ENCODE measurements around the gene HOXC9. TPM values are rescaled to one million over a fixed set of nuclear protein-coding genes. Genes with fewer than 3 reads are reported as not detected.

The HOXC9 gene
- total and polyA plus RNA-seq, 2 of the 8 experiments (the other 6 are each of a cell fraction or from before 2014, with no cell fraction given): not detected

- H4K5ac ChIP-seq (ENCODE audit: insufficient read length, low read depth, low read length): no peak overlapping the region
- no peak overlapping the region for H2BK120ac ChIP-seq (replicated peaks; ENCODE audit: low read depth, low read length)
- no peak overlapping the region for H2AFZ ChIP-seq (ENCODE audit: low read length)
- no peak overlapping the region for H3K27ac ChIP-seq (ENCODE audit: low read depth, low read length)
- peak; percentile 93 for TF ChIP-seq EZH2 (IDR thresholded peaks at IDR 0.05; ENCODE audit: low read depth, low read length, severe bottlenecking)
- TF ChIP-seq PHF8 (conservative IDR thresholded peaks at IDR 0.05; ENCODE audit: low read depth, low read length): no peak
- TF ChIP-seq TEAD4 (IDR thresholded peaks at IDR 0.05; ENCODE audit: low read depth, low read length): no peak
- peak; percentile 93 for TF ChIP-seq SUZ12 (IDR thresholded peaks at IDR 0.05; ENCODE audit: low read length)
- peaks cover 0 to 9% (median 1%) of the 10 kb centered on the region in 4 experiments; a peak in 3 of 7 replicates for H3K4me1 ChIP-seq (replicated peaks in 1 of 4; ENCODE audit: control insufficient read depth in 3 of 4, insufficient read depth in 4 of 4, low read length in 3 of 4)
- no peak overlapping the region for H2BK15ac ChIP-seq (ENCODE audit: low read length)
- no peak overlapping the region for H3K4me2 ChIP-seq (ENCODE audit: insufficient read depth in 1 of 2, low read depth in 2 of 2, low read length in 2 of 2)
- H3K56ac ChIP-seq (replicated peaks; ENCODE audit: insufficient read length, low read depth, low read length): no peak overlapping the region
- no peak overlapping the region for H3K14ac ChIP-seq (ENCODE audit: insufficient read length)
- FAIRE-seq (no peak), DNase-seq (ENCODE audit: low read depth in 1 of 2, low spot score in 2 of 2) (no peak)
- peaks cover 0 to 34% of the 10 kb centered on the region in 2 experiments for H4K20me1 ChIP-seq (replicated peaks in 1 of 2; ENCODE audit: control insufficient read depth in 1 of 2, insufficient read depth in 2 of 2, low read length in 2 of 2)
- H3K9ac ChIP-seq (replicated peaks in 1 of 4; ENCODE audit: extremely low read depth in 1 of 4, low read depth in 3 of 4, low read length in 3 of 4): no peak overlapping the region
- POLR2A ChIA-PET (ENCODE audit: partially characterized antibody): interaction anchor here (1.0 kb wide), 1 partner anchor 22 kb away, joined by 3 read pairs; no protein-coding TSS in a partner anchor
- H2BK12ac ChIP-seq (ENCODE audit: low read depth, low read length): no peak overlapping the region
- CTCF ChIA-PET (ENCODE audit: partially characterized antibody): interaction anchor here (0.8 to 11.3 kb wide), 25 partner anchors 8 to 374 kb away, joined by 3 to 172 read pairs (median 7); partner anchors contain the start of genes HOXC10, HOXC4, HOXC5 and HOXC6
- H2BK5ac ChIP-seq (ENCODE audit: low read depth, low read length): no peak overlapping the region
- peaks cover 97 to 100% (median 100%) of the 10 kb centered on the region in 4 experiments for H3K27me3 ChIP-seq (replicated peaks in 1 of 4; ENCODE audit: control insufficient read depth in 3 of 4, extremely low read depth in 1 of 4, insufficient read depth in 3 of 4, low read length in 3 of 4)
- H3K18ac ChIP-seq (ENCODE audit: extremely low read depth, low read length): no peak overlapping the region
- peaks cover 2% of the 10 kb centered on the region; the same call in 1 of the 2 replicates for H3K23me2 ChIP-seq (ENCODE audit: low read depth, low read length)
- no peaks in the 10 kb centered on the region for H3K79me1 ChIP-seq (ENCODE audit: low read depth, low read length)
- H3K4ac ChIP-seq (replicated peaks; ENCODE audit: insufficient read length, low read depth, low read length): no peak overlapping the region
- no peaks in the 10 kb centered on the region for H3K79me2 ChIP-seq (ENCODE audit: control insufficient read depth in 1 of 2, insufficient read depth in 2 of 2, low read length in 2 of 2)
- no peaks in the 10 kb centered on the region for H3K9me3 ChIP-seq (ENCODE audit: insufficient read depth in 2 of 2, low read depth in 1 of 2, low read length in 1 of 2)
- WGBS, 2 experiments (ENCODE audit: extremely low coverage in 1 of 2, insufficient coverage in 1 of 2, insufficient read length in 1 of 2, insufficient replicate concordance in 2 of 2, low coverage in 1 of 2, low lambda C conversion rate in 2 of 2, missing lambda C conversion rate in 1 of 2): 21% methylated on average over 31 of the region's 31 CpGs; no CpG with 5 or more reads in 1 of the 2 experiments
- no peak overlapping the region for H4K8ac ChIP-seq (ENCODE audit: extremely low read depth, insufficient read depth, low read length)
- H3K23ac ChIP-seq (ENCODE audit: insufficient read length): no peak overlapping the region
- no peak overlapping the region for H4K91ac ChIP-seq (replicated peaks; ENCODE audit: insufficient read length, low read length)
- no peak overlapping the region for H2AK5ac ChIP-seq (ENCODE audit: low read depth, low read length)
- H3K36me3 ChIP-seq (ENCODE audit: control insufficient read depth in 2 of 4, insufficient read depth in 4 of 4, low read length in 3 of 4): peaks cover 0 to 2% (median 0%) of the 10 kb centered on the region in 4 experiments; a peak in 1 of 8 replicates
- no peak overlapping the region for H2BK20ac ChIP-seq (ENCODE audit: low read length)
- no peak overlapping the region for H3K4me3 ChIP-seq (ENCODE audit: extremely low read depth in 1 of 4, insufficient read depth in 2 of 4, low read depth in 3 of 4, low read length in 4 of 4)
Measured at GRCh38 chr12:54004841-54005530, 5.0 kb downstream of the HOXC9 start.
